Activated CD8-positive, alpha-beta memory T cell treated with anti-CD3 and anti-CD28 coated beads, Interleukin-2, amount 50 U/mL, for 1 hour (primary cell): ENCODE results near the gene ALDH1L1.
"Not testable (repeated sequence)": the region's sequence is repeated elsewhere in the genome, so short reads cannot be mapped to it uniquely, and the experiment has no call there.

Source experiments
- DNase-seq: peaks from one replicate; pipeline ENCODE4 v3.0.0-alpha.2; 2020; ENCODE audit errors: extremely low read depth

Gene ALDH1L1

DNA sequence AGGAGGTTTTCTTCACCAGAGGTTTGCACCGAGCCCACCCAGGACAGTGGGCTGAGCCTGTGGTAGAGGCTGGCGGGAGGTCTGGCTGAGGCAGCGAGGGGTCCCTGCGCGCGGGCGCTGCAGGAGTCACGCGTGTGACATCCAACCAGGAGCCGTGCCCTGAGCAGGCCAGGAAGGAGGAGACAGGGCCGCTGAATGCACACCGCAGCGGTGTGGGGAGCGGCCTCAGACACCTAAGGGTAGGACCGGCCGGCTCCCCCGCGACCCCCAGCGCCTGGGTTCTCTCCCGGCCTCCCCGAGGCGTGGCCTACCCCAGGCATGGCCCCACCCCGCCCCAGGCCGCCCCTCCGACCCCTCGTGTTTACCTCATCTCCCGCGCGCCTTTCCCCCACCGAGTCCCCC, 96.9 kb downstream of the ALDH1L1 start:
- no peak for DNase-seq

DNA sequence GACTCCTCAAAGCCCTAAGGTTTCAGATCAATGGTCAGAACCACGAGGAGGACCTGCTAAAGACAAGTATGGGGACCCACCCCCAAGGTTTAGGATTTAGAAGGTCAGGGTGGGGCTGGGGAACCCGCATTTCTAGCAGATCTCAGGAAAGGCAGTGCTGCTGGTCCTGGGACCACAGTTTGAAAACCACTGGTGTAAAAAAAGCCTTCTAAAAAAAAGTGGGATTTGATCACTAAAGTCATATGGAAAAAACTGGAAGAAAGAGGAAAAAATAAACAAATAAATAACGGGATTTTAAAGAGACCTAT, 97.3 kb downstream of the ALDH1L1 start:
- no peak for DNase-seq

DNA sequence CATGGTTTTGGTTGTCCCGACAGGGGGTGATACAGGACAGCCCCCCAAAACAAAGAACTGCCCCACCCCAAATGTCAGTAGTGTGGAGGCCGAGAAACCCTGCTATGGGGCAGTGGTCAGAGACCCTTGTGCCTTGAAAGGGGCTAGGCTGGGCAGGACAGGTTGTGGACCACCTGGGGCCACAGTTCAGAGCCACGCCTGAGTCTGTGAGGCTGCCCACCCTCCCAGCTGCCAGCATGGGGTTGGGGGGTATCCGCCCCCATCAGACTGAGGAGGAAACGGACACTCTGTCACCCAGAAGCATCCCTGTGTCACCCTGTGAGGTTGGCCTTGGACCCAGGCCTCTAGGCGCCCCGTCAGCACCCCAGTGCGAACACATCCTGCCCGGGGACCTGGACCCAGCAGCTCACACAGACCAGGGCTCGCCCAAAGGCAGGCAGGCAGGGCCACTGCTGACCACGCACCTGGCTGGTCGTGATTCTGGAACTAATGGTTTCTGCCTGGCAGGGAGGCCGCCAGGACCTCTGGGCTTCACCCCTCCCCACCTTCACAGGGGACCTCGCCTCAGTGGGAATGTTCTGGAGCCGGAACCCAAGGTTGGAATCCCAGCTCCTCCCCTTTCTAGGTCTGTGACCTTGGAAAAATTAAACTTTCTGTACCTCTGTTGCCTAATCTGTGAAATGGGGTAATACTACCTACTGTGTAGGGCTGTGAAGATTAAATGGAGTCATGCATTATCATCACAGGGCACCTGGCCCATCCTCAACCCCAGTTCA, 97.8 kb downstream of the ALDH1L1 start:
- no peak for DNase-seq

DNA sequence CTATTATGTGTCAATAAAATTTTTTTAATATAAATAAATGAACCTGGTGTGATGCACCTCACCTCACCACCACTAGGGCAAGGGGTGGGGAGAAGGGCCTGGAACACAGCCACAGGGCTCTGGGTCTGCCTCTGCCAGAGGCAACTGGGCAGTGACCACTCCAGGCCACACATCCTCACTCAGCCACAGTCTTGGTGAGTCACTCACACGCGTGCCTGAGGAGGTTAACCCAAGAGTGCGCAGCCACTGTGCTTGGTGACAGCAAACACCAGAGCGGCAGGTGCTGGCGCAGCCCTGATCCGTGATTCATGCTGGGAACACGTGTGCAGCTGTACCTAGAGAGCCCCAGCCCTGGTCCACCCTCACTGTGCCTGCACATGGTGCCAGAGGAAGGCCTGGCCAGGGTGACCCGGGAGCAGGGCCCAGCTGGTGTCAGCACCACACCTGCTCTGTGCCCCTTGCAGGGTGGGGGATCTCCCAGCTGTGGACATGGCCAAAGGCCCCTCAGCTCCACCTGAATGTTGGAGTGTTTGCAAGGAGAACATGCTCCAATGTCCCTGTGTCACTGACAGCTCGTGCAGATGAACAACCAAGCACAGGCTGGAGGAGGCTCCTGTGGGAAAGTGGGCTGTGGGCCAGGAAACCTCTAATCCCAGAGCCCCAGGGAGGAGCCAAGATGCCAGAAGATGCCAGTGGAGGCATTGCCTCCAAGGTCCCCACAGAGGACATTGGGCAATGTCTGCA, 98.6 kb downstream of the ALDH1L1 start:
- DNase-seq = no peak

DNA sequence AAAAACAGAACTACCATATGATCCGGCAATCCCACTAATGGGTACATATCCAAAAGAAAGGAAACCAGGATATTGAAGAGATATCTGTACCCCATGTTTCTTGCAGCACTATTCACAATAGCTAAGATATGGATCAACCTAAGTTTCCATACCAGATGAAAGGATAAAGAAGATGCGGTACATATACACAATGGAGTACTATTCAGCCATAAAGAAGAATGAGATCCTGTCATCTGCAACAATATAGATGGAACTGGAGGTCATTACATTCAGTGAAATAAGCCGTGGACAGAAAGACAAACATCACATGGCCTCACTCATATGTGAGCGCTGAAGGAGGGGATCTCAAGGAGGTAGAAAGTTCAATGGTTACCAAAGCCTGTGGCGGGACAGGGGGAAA, 99.4 kb downstream of the ALDH1L1 start:
- DNase-seq = no peak

DNA sequence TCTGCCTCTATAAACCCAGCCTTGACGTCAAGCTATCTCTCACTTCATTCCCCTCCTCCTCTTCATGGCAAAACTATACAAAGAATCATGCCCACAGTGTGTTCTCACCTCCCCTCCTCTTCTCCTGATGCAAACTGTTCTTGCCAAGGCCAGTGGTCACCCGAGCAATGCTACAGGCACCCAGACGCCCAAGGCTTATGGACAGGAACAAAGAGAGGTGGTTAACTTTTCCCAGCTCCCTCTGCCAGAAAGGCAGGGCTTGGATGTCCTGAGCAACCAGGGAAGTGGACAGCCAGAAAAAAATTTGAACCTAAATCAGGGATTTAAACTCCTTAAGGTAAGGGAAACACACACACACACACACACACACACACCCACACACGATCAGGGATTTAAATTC, 101.5 kb downstream of the ALDH1L1 start:
- DNase-seq = no peak

DNA sequence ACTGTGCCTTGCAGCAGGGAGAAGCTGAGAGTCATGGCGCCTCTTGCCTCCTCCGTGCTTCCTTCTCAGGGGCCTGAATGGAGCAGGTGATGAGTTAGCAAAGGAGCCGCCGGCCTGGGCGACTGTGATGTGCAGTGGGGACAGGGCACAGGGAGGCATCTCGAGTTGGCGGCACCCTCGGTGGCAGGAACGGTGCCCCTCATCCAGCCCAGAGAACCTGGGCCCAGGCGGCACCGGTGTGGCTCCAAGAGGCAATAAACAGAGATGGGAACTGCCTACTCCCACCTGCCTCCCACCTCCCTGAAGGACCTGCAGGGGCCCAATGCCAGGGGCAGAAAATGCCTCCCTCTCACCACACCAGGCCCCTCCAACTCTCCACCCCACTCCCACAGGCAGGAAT, 102.6 kb downstream of the ALDH1L1 start:
- no peak for DNase-seq

DNA sequence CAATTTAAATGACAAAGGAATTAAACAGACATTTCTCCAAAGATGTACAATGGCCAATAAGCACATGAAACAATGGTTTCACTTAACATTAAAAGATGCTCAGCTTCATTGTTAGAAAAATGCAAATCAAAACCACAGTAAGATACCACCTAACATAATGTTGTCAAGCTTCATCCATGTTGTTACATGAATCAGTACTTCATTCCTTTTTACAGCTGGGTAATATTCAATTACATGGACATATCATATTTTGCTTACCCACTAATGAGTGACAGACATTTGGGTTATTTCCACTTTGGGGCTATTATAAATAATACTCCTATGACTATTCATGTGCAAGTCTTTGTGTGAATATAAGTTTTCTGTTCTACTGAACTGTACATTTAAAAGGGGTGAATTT, 104.2 kb downstream of the ALDH1L1 start:
- DNase-seq = no peak

DNA sequence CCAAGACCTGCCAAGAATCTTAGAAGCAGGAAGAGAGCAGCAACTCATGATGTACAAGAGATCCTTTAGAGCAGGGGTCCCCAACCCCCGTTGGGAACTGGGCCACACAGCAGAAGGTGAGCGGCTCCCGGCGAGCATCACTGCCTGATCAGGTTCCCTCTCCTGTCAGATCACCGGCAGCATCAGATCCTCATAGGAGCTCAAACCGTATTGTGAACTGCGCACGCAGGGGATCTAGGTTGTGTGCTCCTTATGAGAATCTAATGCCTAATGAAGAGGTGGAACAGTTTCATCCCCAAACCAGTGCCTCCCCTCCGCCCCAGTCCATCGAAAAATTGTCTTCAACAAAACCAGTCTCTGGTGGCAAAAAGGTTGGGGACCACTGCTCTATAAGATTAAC, 110.2 kb downstream of the ALDH1L1 start:
- no peak for DNase-seq

DNA sequence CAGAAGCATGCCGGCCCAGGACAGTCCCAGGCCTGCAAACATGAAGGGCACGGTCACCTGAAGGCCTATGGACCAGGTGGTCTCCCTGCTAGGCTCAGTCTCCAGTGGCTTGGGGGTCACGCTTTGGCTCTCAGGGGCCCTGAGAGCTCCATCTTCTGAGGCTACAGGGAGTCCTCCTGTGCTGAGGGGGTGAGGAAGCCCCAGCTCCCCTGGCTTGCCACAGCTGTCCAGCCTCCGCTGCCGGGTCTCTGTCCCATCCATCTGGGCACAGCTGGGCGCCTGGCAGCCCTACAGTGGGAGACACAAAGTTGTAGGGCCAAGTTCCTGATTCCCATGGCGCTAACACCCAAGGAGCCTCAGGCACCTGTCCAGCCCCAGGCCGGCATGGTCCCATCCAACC, 112.4 kb downstream of the ALDH1L1 start:
- DNase-seq = no peak

DNA sequence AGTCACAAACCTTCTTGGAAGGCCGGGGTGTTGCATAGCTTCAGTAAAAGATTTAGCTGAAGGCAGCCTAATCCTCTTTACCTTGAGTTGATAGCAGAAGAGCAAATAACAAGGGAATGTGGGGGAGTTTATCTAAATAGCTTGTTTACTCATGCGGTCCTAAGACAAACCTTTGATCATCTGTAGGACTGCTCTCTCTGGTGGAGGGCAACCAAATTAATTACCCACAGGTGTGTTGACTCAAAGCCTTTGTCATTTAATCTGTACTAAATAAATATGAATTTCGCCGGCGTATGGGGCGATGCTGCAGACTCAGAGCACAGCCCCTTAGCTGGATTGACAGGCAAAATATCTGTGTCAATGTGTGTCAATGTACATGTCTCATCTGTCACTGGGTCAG, 113.7 kb downstream of the ALDH1L1 start:
- DNase-seq = not testable (repeated sequence)

DNA sequence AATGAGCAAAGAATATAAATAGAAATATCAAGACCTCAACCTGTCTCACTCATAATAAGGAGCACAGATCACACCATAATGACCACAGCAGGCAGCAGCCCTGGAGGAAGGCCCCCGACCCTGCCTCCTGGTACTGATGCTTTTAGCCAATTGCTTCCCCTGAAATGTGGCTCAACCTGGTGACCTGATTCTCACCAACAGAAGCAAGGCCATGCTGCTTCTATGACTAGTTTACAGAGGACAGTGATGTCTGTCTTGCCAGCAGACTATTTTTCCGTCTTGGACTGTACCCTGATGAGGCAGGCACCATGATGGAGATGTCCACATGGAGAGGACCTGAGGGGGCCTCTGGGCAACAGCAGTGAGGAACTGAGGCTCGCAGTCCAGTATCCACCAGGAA, 114.5 kb downstream of the ALDH1L1 start:
- DNase-seq = no peak

DNA sequence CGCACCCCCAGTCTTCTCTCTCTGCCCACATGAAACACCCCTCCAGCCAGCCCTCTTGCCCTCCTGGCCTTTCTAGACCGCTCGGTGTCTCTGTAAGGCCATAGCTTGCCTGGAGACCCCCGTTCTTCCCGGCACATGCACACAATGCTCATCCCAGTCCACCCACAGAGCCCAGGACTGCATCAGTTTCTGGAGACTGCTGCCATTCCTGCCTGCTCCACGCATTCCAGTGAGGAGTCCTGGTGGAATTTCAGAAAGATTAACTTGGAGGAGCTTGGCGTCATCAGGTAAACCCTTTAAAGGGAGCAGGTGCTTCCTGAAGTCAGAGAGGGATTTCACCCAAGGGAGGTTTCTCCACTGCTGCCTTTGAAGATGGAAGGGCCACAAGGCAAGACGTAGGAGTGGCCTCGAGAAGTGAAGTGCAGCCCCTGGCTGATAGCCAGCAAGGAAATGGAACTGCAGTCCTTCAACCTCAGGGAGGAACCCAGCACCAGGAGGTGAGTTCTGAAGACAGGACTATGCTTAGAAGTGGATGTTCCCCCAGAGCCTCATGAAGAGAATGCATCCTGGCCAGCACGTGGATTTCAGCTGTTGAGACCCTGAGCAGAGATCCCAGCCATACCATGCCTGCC, 115.6 kb downstream of the ALDH1L1 start:
- DNase-seq = no peak

DNA sequence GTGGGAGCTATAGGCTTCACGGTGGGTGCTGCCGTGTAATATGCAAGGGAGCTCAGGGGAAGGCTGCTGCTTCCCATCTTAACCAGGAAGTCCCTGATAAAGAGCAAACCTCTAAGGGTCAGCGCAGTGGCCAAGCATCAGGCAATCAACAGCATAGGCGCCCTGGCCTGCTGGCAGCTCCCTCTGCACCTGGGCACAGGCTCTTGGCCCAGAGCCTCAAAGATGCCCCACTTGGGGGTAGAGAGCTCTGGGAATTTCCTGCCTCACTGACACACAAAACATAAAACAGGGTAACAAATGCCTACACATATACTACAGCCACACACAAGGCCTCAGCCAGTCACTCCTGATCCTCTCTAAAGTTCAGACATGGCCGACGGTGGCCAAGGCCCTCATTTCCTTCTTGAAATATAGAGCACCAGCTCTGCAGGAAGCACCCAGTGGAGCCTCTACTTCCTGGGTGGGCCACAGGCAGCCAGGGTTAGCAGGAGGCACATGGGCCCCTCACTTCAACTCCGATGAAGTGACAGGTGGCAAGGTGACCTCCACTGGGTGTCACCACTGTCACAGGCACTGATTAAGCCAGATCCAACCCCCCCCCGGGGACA, 116.9 kb downstream of the ALDH1L1 start:
- DNase-seq = no peak

DNA sequence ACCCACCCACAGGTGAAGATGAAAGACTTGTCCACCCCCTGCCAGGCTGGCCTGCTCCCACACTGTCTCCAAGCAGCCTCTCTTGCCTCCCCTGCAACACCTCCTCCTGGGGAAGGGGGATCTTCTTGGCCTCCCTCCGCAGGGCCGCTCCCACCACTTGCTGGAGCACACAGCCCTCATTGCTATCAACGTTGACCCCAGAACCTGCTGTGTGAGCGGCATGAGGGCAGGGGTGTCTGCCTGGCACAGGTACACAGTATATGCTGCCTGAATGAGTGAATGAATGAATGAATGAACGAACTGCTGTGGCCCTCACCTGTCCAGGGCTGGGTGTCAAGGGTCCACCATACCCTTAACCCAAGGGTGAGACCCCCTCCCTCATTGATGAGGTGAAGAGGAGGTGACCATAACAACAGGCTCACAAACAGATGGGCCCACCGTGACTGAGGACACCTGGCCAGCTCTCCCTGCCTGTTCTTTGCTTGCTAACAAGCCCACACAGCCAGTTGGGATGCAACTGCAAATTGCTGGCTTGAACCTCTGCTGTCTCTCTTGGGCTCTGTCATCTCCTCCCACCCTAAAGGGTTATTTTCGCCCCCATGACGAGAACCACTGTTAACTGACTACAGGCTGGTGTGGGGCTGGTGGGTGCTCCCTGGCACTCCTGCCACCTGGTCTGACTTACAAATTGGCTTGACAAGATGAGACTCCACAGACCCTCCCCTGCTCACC, 118.9 kb downstream of the ALDH1L1 start:
- no peak for DNase-seq

DNA sequence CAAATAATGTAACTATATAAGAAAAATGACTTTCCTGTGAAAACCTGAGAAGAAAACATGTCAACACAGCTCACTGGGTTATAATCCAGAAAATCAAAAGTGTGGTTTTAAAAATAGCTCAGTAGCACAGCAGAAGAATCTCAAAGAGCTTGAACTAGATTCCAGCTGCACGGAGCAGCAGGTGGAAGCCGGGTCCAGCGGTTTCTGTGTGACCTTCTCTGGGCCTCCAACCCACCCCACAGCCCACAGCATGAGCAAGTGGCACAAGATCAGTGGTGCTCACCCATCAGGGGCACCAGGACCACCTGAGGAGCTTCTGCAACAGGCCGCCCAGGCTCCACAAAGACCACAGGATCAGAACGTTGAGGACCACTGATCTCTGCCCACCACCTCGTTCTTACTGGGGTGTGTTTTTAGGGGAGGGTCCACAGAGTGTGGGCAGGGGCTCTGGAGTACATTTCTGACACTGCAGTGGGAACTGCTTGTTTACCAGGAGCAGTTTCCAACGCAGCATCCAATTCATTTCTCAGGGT, 119.7 kb downstream of the ALDH1L1 start:
- DNase-seq = no peak

DNA sequence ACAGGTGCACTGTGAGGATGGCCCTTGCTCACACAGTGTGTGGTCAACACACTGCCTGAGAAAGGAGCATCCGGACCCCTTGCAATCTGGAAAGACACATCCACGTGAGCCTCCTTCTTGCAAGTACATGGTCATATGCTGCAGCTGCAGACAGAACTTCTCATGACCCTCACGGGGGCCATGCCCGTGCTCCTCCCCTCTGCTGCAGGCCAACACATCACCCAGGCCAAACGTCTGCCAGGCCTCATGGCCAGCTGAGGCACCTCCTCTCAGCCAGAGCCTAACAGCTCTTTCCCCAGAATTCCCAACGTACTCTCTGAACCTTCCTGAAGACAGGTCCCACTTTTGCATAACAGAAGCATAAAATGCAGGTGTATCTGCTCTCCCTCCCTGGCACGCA, 121.7 kb downstream of the ALDH1L1 start:
- DNase-seq = no peak

DNA sequence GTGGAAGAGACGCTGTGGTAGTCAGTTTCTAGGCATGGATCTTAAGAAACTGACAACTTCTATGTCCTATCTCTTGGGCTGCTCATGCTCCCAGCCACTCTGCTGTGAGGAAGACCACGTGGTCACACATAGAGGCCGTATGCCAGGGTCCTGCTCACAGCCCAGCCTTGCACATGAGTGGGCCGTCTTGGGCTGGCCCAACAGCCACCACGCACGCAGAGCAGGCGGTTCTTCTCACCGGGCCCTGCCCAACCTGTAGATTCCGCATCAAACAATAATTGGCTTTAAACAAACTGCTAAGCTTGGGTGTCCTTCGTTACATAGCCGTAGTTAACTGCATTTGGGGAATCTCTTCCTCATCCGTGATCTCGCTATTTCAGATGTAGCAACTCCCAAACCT, 122.5 kb downstream of the ALDH1L1 start:
- DNase-seq = no peak

DNA sequence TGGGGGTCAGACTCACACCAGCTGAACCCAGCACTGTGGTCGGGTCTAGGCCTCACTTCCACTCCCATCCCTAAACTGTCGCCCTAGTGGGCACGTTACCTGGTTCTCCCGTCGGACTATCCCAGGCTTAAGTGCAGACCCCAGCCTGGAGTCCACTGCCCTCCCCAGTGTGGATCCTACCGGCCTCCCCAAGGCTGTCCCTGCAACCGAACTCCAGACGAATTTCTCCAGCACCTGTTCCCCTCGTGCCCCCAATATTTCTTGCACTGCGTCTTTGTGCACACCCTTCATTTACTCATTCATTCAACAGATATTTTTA, 122.9 kb downstream of the ALDH1L1 start:
- DNase-seq = no peak

DNA sequence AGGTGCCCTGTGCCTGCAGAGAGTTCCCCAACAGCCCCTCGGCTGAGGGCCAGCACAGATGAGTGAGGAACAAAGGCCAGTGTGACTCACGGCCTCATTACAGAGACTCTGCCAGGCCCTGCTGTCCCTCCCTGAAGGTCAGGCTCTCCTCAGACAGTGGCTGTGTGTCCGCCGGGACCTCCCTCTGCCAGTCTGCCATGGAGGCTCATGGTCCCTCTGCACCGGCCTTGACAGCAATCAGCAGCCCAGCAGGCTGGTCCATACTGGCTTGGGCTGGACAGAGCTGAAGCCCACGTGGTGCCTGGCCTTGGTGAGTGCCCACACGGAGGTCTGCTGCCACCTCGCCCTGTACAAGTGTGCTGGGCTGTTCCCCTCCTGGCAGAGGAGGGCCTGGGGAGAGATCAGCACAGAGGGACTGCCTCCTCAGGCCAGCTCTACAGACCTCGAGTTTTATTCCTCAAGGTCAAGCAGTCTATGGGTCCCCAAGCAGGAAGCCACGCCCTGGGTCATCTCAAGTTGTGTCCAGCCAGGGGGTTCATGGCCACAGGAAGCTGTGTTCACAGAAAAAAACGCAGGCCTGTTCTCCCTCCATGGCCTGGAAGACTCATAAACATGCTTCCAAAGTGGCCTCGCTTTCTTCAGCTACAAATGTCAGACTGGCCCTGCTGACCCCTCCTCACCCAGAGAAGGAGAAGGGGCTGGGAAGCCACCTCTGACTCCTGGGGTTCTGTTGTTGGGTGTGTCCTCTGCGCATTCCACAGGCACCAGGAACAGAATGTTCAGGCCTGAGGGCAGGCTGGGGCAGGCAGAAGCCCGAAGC, 123.5 kb downstream of the ALDH1L1 start:
- no peak for DNase-seq

DNA sequence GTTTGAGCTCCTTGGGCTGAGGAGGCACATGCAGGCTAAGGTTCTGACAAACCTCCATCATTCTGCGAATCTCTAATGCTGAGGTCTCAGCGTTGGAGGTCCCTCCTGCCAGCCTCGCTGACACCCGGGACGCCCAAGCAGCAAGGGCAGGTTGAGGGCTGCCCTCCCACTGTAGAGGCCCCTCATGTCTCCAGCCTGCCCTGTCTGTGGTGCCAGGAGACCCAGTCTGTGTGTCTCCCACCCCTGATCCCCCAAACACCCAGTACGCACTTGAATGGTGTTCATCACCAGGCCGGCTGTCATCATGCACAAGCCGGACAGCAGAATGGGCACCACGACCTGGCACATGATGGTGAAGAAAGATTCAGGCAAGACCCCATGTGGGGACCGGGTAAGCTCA, 124.3 kb downstream of the ALDH1L1 start:
- no peak for DNase-seq
